Measurements from ENCODE around the gene ASB10. TPM values are rescaled to one million over a fixed set of nuclear protein-coding genes. Genes with fewer than 3 reads are reported as not detected.

Gene ASB10
- total RNA-seq = not detected in 2 replicates

GRCh38 chr7:151186640-151187408 lies at the start of gene ASB10:
Gene ASB10 (minus strand): TSS chr7:151187250. CDS start chr7:151187130, 120 bp downstream.

GRCh38 chr7:151232091-151232916 lies 45.3 kb upstream of the ASB10 start, which contains the start of gene CHPF2:
Gene CHPF2 (plus strand): TSS chr7:151232483. CDS start chr7:151234012, 1,529 bp downstream.

GRCh38 chr7:151226875-151227782 lies 40.1 kb upstream of the ASB10 start, which contains the start of gene ABCF2:
Gene ABCF2 (minus strand): TSS chr7:151227205. CDS start chr7:151226458, 747 bp downstream.

GRCh38 chr7:151210087-151210854 lies 23.2 kb upstream of the ASB10 start, which contains the start of gene H2BK1:
Gene H2BK1 (minus strand): TSS chr7:151210488. CDS start chr7:151210318, 170 bp downstream.

GRCh38 chr7:151167197-151167961 lies 19.7 kb downstream of the ASB10 start, which contains the start of gene GBX1:
Gene GBX1 (minus strand): TSS chr7:151167694. CDS start chr7:151167548, 146 bp downstream.

Other genes starting within 250 kb of the ASB10 start
- 8.7 and 10.7 TPM in 2 replicates for gene KCNH2, start 208.9 kb downstream of the ASB10 start, total RNA-seq
- gene NOS3, start 196.2 kb downstream of the ASB10 start, total RNA-seq = 8.9 and 11.0 TPM in 2 replicates
- not detected in 2 replicates for gene ATG9B, start 162.8 kb downstream of the ASB10 start, total RNA-seq
- gene ABCB8, start 158.8 kb downstream of the ASB10 start, total RNA-seq = 56.9 and 61.1 TPM in 2 replicates
- gene ASIC3, start 138.7 kb downstream of the ASB10 start, total RNA-seq = 0.18 TPM in 1 of 2 replicates, not detected in the other
- gene CDK5, start 129.4 kb downstream of the ASB10 start, total RNA-seq = 19.3 and 24.6 TPM in 2 replicates
- gene SLC4A2, start 127.7 kb downstream of the ASB10 start, total RNA-seq = 80.3 and 82.5 TPM in 2 replicates
- 91.1 and 100 TPM in 2 replicates for gene FASTK, start 106.4 kb downstream of the ASB10 start, total RNA-seq
- gene TMUB1, start 103.8 kb downstream of the ASB10 start, total RNA-seq = 51.6 and 67.5 TPM in 2 replicates
- 29.6 and 36.9 TPM in 2 replicates for gene AGAP3, start 100.8 kb downstream of the ASB10 start, total RNA-seq
- not detected in 2 replicates for gene GBX1, start 19.6 kb downstream of the ASB10 start, total RNA-seq
- not detected in 2 replicates for gene H2BK1, start 23.2 kb upstream of the ASB10 start, total RNA-seq
- 69.5 and 72.6 TPM in 2 replicates for gene ABCF2, start 40.0 kb upstream of the ASB10 start, total RNA-seq
- 69.8 and 70.6 TPM in 2 replicates for gene CHPF2, start 45.2 kb upstream of the ASB10 start, total RNA-seq
- gene SMARCD3, start 61.4 kb upstream of the ASB10 start, total RNA-seq = 19.0 and 51.0 TPM in 2 replicates
- gene NUB1, start 154.6 kb upstream of the ASB10 start, total RNA-seq = 50.3 and 57.4 TPM in 2 replicates
- gene WDR86, start 222.8 kb upstream of the ASB10 start, total RNA-seq = 17.6 and 19.1 TPM in 2 replicates

Data from myometrial cell (primary cell).